ENCODE results near the gene TEX11.

DNA sequence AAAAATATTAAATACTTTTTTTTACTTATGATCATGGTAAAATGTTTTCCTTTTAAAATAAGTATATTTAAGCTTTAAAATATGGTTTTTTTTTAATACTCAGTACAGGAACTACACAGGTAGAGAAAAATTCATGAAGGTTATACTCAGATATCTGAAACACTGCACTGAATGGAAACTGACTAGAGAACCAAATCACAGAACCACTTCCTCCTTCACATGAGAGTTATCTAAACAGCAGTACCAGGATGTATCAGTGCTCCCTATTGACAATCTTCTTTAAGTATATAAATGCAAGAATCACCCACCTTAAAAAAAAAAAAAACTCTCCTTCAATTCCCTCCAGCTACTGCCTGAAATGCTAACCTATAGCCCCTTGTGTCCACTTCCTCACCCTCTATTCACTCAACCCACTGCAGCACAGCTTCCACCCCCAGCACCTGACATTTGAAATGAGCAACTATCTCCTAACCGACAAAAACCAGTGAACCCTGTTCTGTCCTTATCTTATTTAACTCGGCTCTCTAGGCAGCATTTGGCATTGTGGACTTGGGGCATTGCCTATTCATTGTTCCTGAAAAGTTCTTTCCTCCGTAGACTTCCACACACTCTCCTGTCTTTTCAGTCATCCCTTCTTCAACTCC lies 13.3 kb upstream of the TEX11 start:
- TF ChIP-seq CTCF (IDR thresholded peaks at IDR 0.05): no peak
- no peak for TF ChIP-seq POLR2A (IDR thresholded peaks at IDR 0.05)

Data from esophagus squamous epithelium (tissue), 4 donors.